NCI-H146 treated with DMSO at 0.1 percent for 48 hours (cell line): Measurements from ENCODE around the gene LILRB2.
A peak's percentile ranks its signal among the peaks of the same experiment; 100 is the strongest.
"Not testable (repeated sequence)": the region's sequence is repeated elsewhere in the genome, so short reads cannot be mapped to it uniquely, and the experiment has no call there.

Source experiments
- DNase-seq: peaks from one replicate; lab custom pipeline; 2025; ENCODE audit not compliant: unreplicated experiment; lab: John Stamatoyannopoulos, UW

Gene LILRB2

DNA sequence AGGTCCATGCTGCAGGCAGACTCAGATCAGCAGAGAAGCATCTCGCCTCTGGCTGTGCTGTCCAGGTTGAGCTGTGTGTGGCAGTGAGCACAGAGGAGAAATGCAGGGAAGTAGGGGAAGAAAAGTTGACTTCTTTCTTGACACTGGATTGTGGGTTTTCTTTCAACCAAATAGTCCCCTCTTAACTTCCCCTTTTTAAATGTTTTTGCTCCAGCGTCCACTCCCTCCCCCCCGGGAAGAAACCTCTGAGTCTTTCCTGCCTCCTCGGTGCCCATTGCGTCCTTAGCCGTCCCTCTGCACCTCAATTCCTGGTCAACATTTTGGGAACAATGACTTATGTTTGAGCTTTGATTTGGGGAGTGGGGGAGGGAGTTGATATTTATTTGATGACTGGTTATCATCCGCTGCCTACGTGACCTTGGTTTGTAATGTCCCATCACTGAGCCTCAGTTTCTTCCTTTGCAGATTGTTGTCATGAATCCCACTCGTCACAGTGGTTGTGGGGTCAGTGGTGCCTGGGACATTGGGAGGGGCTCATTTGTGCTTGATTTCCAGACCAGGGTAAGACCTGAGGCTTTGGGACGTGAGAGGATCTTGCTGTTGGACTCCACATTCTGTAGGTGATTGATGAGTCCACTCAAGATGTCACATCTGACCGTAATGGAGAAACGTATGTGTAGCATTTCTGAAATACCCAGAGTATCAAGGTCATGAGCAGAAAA, at the start of gene LILRB2:
Gene LILRB2, minus strand, starts transcription at position 104 of the 722 bp plus-strand sequence. CDS start 614 bp downstream, outside the sequence.
- no peak for DNase-seq

DNA sequence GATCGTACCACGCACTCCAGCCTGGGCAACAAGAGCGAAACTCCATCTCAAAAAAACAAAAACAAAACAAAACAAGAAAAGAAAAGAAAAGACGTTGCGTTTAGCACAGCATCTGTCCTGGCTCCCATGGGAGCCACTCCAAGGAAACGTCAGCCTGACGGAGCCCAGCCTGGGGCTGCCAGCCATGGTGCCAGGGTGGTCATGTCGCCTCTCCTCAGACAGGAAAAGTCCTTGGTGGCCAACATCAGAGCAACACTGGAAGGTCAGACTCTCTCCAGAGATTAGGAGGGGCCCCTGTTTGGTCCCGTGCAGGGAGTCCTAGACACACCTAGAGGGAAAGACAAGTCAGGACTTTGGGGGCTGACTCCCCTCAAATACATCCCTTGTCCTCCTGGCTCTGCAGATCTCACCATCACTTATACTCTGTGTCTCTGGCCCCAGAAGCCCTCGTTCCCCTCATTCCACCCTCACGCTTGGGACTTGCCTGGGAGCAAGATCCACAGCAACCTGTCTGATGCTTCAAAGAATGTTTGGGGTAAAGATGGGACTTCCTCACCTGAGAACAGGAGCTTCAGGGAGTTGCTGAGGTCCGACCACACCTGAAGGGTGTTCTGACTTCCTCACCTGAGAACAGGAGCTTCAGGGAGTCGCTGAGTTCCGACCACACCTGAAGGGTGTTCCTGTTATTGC, 48.7 kb upstream of the LILRB2 start:
- DNase-seq = no peak

DNA sequence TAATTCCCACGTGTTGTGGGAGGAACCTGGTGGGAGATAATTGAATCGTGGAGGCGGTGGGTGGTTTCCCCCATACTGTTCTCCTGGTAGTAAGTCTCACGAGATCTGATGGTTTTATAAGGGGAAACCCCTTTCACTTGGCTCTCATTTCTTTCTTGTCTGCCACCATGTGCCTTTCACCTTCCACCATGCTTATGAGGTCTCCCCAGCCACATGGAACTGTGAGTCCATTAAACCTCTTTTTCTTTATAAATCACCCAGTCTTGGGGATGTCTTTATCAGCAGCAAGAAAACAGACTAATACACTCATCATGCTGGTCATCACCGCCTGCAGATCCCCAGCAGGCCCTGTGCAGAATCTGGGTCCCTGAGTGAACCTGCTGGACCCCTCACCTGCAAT, 47.9 kb upstream of the LILRB2 start:
- DNase-seq = not testable (repeated sequence)

DNA sequence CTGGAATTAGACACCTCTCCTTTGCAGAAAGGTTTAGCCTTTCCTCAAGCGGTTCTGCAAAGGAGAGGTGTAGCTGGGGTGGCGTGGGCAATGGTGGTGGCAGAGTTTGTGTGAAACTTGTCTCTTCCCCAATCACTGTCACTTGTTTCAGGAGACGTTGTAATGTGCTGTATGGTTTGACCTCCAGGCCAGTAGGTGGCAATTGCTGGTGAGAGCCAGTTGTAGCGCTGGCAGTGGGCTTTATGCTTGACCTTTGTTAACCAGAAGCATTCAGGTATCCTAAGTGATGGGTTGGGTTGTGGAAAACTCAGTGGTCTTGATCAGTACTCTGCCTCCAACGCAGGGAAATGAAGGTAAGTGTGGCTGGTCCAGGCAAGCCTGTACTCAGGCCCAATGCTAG, 44.7 kb upstream of the LILRB2 start:
- no peak for DNase-seq

DNA sequence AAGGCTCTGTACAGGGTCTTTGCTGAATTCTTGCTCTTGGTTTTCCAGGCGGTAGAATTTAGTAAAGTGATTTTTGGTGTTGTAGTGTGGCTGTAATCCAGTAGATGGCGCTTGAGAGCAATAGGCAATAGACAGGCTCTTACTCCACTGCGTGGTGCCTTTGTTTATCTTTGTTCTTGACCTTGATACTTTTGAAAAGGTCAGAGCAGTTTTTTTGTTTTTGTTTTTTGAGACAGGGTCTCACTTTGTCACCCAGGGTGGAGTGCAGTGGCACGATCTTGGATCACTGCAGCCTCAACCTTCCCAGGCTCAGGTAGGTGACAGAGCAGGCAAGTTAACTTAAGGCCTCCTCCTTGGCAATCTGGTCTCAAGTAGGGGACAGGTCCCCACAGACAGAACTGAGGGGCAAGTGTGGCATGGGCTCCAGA, 44.3 kb upstream of the LILRB2 start:
- peak; percentile 6 for DNase-seq

DNA sequence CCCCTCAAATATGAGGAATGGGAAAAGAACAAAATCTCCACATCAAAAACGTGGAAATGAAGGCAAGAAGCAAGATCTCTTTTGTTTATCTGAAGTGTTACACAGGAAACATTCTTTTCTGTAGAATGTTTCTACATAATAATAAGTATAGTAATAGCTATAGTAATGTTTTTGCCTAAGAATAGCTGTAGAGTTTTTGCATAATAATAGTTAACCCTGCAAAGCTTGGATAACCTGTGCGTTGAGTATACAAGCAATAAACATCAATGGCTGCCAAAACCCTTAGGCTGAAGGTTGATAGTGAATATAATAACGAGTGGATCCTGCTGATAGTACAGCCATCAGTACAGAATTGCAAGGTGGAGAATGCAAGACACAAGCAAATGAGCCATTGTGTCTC, 43.2 kb upstream of the LILRB2 start:
- no peak for DNase-seq

DNA sequence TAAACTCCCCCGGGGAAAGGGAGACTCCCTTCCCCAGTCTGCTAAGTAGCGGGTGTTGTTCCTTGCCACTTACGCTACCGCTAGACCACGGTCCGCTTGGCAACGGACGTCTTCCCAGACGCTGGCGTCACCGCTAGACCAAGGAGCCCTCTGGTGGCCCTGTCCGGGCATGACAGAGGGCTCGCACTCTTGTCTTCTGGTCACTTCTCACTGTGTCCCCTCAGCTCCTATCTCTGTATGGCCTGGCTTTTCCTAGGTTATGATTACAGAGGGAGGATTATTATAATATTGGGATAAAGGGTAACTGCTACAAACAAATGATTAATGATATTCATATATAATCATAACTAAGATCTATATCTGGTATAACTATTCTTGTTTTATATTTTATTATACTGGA, 42.0 kb upstream of the LILRB2 start:
- DNase-seq = not testable (repeated sequence)

DNA sequence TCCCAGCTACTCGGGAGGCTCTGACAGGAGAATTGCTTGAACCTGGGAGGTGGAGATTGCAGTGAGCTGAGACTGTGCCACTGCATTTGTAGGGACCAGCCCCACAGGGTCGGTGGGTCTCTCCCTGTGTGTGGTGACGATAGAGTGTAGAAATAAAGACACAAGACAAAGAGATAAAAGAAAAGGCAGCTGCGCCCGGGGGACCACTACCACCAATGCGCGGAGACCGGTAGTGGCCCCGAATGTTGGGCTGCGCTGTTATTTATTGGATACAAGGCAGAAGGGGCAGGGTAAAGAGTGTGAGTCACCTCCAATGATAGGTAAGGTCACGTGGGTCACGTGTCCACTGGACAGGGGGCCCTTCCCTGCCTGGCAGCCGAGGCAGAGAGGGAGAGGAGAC, 41.4 kb upstream of the LILRB2 start:
- not testable (repeated sequence) for DNase-seq

DNA sequence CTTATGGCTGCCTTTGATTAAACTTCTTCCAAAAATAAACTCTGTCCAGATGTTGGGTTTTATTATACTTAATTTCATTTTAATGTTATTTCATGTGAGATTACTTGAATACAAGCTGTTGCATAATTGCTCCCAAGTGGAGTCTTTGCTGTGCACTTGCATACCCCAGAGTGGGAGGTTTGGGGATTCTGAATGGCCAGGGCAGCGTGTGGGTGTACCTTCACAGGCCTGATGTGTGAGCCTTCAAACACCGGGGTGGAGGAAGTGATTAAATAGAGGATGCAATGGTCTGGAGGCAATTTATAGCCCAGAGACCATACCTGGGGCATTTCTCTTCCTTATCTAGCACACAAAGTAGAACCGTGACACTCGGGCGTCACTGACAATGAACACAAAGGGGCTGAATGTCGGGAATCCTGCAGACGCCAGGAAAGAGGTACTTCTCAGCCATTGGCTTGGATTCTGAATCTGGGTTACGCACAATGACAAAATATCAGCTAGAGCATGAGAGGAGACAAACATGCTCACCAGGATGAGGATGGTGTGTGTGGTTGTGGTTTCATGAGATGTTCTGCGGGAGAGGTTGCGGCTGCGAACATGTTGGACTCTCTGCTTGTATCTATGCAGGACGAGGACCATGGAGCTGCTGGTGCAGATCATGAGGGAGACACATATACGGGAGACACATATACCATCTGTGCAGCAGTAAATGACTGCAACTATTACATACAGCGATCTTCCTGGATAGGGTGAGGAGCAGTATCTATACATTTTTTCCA, 39.2 kb upstream of the LILRB2 start:
- DNase-seq = no peak

DNA sequence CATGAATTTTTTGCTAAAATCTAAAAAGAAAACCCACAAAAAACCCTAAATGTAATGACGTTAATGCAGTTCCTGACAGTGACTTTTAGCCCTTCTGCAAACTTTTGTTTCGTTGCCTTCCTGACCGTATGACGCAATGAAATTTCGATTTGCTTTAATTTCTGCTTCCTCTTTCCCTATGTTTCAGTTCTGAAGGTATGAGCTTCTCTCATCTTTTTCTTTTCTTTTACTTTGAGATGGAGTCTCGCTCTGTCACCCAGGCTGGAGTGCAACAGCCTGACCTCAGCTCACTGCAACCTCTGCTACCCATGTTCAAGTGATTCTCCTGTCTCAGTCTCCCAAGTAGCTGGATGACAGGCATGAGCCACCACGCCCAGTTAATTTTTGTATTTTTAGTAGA, 38.1 kb upstream of the LILRB2 start:
- DNase-seq = no peak

DNA sequence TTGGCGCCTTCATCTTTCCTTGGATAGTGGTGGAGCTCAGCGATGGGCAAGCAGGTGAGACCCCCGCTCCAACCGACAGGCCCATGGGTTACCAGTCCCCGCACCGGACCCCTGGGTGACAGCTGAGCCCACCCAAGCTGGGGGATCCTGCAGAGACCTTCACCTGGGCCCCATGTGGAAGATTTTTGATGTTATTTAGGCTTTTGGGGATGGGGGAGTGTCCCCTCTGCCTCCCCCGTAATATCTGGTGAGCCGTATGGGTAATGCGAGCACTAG, 37.0 kb upstream of the LILRB2 start:
- DNase-seq = no peak

DNA sequence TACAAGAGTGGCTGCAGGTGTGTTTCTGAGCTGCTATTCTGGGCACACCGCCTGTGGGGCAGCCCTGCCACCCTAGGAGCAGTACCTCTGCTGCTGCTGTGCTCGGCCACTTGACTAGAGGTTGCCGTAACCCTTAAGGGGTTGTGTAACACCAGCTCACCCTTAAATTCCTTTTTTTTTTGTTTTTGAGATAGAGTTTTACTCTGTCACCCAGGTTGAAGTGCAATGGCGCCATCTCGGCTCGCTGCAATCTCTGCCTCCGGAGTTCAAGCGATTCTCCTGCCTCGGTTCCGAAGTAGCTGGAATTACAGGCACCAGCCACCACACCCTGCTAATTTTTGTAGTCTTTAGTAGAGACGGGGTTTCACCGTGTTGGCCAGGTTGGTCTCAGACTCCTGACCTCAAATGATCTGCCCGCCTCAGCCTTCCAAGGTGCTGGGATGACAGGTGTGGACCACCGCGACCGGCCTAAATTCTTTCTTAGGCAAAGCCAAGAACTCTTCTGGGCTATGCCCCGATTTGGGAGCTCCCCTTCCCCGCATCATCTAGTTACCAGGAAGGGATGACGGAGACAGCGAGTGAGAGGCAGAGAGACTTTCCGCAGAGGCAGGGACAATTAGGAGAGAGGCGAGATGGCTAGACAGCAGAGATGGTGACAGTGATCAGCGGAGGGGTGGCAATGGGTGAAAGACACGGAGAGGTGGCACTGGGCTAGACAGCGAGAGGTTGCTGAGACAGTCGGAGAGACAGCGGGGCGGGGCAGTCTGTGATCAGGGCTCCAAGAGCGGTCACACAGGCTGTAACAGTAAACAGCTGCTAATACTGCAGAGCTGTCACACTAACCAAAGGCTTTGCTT, 36.4 kb upstream of the LILRB2 start:
- no peak for DNase-seq

DNA sequence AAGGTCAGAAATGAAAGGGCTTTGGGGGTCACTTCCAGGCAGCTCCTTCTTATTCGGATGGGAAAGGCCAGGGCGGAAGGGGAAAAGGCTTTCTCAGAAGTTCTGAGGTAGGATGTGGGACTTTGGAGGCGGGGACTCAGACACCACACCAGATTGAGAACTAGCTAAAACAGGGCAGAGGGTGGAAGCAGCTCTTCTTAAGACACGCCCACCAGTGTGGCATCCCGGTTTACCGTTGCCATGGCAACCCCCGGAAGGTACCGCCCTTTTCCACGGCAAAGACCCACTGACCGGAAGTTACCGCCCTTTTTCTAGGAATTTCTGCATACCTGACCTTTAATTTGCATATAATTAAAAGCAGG, 35.8 kb upstream of the LILRB2 start:
- DNase-seq = no peak

DNA sequence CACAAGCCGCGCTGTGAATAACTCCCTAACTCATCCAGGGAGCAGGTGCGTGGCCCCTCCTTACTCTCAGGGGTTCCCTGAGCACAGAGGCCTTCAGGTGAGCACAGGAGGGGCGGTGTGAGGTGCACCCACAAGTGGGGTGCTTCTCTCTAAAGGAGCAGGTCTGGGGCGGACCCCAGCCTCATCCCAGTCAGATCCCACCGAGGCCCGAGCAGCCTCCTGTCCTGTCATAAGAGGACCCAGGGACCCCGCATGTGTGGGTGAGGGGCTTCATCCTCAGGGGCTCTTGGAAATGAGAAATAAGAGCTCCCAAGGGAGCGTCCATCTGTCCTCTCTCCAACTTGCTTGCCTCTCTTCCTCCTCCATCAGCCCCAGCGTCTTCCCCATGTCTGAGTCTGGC, 35.0 kb upstream of the LILRB2 start:
- DNase-seq = no peak

DNA sequence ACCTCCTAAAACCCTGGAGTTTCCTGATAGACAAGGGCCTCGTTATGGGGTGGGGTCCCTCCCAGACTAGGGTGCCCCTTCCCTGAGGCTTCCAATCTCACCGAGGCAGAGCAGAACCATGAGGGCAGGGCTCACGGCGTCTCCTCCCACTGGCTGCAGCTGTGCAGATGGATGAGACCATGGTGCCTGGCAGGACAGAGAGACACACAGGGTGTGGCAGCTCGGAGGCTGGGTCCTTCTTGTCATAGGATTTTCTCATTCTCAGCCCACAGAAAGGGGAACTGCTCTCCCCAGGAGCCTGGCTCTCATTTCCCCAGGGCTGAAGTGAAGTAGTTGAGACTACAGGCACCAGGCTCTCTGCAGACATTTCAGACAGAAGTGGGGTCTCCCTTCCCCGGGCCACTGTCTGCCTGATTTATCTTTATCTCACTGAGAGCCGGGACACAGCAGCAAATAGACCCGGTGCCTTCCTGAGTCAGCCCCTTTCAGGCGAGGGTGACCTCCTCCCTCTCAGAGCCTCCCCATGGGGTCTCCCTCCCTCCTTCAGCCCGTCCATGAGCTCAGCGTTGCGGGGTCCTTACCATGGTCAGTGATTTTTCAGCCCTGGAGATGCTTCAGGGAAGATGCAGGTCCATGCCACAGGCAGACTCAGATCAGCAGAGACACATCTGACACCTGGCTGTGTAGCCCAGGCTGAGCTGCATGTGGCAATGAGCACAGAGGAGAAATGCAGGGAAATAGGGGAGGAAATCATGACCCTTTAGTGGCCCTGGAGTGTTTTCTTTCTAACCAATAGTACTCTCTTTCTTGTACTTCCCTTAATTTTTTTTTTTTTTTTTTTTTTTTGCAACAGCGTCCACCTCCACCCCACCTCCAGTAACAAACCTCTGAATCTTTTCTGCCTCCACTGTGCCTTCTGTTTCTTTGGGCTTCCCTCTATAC, 31.8 kb upstream of the LILRB2 start, which contains the start of gene LILRA5:
Gene LILRA5, minus strand, starts transcription at position 731 of the 942 bp plus-strand sequence. Its CDS starts 147 bp downstream, at position 584.
- no peak for DNase-seq

DNA sequence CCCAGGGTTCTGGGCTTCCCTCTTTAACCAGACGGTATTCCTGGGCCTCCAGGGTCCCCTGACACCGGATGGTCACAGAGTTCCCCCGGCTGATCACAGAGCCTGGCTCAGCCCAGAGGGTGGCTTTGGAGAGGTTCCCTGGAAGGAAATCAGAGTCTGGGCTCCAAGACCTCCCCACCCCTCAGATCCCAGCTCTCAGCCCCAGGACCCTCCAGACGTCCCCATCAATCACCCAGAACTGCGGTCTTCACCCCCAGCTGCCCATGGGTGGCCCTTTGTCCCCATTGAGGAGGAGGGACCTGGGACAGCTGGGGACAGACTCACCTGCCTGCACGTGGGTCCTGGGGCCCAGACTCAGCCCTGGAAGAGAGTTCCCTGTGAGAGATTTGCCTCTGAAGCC, 31.1 kb upstream of the LILRB2 start:
- DNase-seq = no peak

DNA sequence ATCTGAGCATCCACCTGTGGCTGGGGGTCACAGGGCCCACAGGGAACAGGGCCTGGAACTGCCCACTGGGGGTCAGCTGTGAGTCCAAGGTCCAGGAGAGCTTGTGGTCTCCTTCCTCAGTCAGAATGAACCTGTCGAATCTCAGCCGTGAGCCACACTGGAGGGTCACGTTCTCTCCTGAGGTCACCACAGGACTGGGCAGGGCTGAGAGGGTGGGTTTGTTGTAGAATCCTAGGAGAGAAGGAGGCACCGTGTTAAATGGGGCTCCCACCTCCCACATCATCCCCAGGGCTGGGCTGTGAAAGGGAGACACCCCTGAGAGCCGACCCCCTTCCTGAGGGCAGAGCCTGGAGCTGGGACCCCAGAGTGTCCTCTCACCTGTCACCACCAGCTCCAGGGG, 30.6 kb upstream of the LILRB2 start:
- no peak for DNase-seq

DNA sequence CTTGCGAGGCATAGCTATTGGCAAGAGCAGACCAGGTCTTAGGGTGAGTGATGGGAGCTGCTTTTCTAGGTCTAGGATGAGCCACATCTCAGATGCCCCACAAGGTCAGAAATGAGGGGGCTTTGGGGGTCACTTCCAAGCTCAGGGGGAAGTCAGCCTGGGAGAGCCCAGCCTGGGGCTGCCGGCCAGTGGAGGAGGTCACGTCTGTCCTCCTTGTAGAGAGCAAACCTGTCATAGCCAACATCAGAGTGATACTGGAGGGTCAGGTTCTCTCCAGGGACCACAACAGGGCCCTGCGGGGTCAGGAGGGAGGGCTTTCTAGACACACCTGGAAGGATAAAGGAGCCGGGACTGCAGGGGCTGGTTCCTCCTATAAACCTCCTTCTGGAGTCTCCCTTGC, 29.6 kb upstream of the LILRB2 start:
- no peak for DNase-seq

DNA sequence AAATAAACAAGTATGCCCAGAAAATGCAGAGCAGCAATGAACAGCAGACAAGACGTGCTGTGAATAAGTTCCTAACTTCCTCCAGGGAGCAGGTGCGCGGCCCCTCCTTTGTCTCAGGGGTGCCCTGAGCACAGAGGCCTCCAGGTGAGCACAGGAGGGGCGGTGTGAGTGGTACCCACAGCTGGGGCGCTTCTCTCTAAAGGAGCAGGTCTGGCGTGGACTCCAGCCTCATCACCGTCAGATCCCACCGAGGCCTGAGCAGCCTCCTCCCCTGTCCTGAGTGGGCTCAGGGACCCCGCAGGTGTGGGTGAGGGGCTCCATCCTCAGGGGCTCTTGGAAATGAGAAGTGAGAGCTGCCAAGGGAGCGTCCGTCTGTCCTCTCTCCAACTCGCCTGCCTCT, 28.9 kb upstream of the LILRB2 start:
- no peak for DNase-seq

DNA sequence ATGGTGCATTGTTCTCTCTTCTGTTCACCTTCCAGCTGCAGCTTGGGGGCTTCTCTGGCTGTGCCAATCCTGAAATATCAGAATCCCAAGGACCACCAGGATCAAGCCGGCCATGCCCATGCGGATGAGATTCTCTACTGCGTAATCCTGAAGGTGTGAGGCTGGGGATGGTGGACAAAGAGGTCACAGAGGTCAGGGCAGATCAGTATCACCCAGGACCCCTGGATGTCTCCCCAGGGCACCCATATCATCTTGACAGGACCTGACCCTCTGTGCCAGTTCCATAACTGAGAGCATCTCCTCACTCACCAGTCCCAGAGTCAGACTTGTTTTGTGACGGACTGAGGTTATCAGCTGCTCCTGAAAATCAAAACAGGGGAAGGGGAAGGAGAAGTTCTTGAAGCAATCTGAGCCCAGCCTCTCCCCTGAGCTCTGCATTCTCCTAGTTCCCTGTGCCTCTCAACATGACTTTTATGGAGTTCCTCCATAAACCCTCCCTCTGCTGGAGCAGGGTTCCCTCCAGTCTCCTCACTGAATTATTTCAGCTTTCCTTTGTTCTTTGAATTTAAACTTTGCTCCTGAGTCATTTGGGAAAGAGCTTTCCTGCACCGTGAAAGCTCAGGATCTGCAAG, 26.6 kb upstream of the LILRB2 start:
- DNase-seq = no peak
